Stimulated activated CD4-positive, alpha-beta T cell treated with anti-CD3 and anti-CD28 coated beads, Interleukin-2, amount 100 ng/mL, for 24 hours (primary cell): Measurements from ENCODE around the gene EPHA1.
"Not testable (repeated sequence)": the region's sequence is repeated elsewhere in the genome, so short reads cannot be mapped to it uniquely, and the experiment has no call there.

Experiments used
- DNase-seq, 2 donors: peaks; one replicate each; pipeline ENCODE4 v3.0.0-alpha.2; 2020

The EPHA1 gene

DNA sequence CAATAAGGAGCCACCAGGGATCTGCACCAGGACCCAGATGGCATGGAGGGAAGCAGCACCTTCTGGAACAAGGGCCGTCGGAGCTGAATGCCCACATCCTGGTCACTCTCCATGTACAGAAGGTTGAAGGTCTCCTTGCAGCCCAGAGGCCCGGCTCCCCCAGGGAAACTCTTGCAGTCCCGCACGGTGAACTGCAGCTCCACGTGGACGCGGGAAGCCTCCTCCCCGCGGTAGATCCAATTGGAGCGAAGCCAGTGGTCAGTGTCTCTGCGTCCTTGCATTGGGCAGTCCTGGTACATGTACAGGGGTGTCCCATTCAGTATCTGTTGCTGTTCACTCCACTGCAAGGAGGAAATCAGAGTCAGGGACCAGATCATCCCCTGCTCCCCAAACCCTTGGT lies 7.4 kb downstream of the EPHA1 start:
- no peak for DNase-seq

DNA sequence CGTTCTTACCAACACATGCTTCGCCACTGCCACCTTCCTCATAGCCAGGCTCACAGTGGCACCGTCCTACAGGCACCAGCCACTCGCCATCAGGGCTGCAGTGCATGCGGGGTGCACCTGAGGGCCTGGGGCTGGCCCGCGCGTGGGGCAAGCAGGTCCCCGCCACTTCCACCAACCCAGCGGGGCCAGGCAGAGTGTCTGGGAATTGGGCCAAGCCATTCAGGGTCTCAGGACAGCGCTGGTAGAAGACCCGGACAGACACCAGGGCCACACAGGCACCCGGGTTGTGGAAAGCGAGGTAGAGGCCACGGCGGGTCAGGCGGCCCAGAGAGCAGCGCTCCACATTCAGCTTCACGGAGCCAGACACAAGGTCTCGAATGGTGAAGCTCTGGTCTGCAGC lies 9.0 kb downstream of the EPHA1 start:
- DNase-seq: no peak

DNA sequence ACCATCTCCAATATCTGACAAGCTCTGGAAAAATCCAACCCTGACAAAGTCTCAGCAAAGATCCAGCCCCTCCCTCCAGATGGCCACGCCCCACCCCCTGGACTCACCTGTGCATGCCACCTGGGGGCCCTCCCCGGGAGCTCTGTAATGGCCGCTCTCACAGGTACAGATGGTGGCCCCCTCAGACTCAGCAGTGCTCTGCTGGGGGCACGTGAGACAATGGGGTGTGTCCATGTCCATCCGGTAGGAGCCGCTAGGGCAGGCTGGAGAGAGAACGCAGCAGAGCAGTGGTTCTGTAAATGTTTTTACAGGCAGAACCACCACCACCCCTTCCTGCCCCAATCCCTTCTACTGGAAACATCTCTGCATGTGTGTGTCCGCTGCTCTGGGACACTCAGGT lies 9.5 kb downstream of the EPHA1 start:
- DNase-seq: no peak

DNA sequence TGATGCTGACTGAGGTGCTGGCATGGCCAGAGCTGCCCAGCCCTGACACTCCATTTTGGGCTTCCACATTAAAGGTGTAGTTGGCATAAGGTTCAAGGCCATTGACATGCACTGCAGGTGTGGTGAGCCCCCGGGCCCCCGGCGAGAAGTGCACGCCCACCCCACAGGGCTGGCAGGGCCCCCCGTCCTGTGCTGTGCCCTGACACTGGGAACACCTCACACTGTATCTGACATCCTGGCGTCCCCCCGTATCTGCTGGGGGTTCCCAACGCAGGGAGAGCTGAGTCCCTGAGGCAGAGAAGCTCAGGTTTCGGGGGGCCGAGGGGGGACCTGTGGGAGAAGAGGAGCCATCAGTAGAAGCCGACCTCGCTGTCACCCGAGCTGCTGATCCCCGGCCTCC lies 10.0 kb downstream of the EPHA1 start:
- DNase-seq: no peak

DNA sequence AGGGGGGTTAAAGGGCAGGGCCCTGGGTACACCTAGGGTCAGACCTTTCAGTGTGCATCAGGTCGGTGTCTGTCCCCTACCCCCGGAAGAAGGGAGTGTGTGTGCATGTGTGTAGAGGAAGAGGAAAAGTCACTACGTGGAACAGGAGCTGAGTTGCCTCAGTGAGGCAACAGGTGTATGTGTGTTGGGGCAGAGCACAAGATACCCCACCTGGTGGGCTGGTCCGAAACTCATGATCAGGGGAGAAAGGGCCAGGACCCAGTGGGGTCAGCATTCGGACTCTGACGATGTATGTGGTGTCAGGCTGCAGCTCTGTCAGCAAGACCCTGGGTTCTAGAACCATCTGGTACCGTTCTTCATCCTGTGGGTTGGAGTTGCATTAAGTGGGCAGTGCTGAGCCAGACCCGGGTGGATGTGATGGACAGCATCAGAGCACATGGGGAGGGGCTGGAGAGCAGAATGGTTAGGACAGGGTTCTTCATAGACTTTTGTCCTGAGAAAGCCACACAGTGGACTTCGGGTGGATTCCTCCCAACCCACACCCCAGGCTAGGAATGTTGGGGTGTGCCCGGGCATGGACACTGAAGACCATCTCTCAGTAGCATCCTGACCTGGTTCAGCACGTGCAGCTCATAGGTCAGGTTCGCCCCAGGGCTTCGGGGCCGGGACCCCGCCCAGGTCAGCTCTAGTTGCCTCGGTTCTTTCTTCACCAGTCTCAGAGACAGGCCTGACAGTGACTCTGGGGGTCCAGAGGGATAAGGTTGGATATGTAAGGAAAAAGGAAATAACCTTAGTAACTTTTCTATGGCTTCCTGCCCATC lies 10.7 kb downstream of the EPHA1 start:
- no peak for DNase-seq

DNA sequence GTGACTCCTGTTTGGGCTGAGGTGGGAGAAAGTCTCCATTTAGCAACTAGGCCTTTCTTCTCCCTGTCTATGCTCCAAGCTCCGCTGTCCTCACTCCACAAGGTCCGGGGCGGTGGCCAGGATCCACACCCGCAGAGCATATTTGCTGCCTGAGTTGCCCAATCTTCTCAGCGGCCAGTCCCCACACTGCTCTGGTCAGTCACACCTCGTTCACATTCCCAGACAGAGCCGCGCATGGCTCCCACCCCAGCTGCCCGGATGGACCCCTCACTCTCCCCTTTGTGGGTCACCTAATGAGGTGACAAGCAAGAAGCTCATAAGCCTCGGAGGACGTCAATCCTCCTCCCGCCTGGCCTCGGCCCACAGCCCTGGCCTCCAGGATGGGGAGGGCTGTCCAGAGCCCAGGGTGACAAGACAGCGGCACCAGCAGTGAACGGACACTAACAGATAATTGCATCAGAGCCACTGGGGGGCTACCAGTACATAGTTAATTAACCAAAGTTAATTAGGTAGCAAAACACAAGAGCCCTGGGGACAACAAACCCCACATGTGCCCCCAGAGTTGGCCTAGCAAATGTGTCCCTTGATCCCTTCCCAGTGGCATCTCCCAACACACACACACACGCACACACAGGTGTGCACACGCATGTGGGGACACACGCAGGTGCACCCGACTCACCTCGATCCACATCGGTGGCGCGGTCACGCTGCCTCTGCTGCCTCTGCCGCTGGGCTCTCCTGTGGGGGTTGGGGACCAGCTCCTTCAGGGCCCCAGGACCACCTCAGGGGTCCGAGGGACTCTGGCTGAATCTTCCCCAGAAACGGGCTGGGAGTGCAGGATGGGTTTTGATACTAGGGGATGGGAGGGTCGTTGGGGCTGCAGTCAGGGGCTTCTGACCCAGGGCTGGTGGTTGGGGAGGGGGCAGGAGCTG lies 11.8 kb downstream of the EPHA1 start:
- DNase-seq: no peak

DNA sequence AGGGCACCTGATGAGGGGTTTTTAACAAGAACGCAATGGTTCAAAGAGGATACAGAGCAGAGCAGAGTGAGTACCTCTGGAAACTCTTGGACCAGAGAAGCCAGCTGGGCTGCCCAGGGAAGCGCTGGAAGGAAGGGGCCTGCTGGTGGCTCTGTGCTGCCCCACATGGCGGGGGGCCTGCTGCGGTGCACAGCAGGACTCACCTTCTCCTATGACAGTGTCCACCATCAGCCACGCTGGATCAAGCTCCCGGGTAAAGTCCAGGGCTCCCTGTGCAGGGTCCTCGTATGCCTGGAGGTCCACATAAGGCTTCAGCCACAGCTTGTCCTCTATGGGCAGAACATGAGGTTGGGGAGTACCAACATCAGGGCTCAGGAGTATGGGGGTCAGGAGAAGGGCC lies 12.5 kb downstream of the EPHA1 start:
- no peak for DNase-seq

DNA sequence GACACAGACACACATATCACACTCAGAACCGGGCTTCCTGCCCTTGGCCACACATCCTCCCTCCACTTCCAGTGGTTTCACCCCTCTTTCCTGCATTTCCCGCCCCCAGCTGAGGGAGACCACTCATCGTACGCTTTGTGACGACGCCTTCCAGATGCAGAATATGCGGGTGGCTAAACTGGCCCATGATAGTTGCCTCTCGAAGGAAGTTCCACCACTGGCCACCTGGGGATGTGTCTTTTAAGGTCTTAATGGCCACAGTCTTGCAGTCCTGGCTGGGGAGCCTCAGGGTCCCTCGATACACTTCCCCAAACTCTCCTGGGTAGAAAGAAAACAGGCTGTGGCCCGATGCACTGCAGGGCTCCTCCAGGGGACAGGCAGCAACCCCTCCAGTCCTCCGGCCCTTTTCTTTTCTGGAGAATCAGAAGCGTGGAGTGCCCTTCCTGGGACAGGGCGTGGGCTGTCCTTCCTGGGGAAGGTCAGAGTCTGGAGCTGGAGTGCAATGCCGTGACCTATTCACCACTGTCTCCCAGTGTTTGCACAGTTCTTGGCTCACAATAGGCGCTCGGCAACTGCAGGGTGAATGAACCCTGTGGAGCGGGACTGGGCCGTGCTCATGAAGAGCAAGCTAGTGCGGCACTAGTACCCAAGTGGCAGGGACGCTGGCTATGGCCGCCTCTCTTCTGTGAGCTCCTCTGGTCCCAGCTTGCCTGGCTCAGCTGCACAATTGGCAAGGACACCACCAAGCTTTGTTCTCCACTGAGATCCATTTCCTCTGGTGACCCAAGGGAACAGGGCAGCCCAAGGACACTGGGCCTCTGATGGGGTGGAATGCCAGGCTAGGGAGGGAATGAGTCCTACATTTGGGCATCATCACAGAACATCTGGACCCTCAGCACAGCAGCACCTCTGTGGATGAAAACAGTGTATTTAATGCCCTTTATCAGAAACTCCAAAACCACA lies 13.2 kb downstream of the EPHA1 start:
- DNase-seq: no peak

DNA sequence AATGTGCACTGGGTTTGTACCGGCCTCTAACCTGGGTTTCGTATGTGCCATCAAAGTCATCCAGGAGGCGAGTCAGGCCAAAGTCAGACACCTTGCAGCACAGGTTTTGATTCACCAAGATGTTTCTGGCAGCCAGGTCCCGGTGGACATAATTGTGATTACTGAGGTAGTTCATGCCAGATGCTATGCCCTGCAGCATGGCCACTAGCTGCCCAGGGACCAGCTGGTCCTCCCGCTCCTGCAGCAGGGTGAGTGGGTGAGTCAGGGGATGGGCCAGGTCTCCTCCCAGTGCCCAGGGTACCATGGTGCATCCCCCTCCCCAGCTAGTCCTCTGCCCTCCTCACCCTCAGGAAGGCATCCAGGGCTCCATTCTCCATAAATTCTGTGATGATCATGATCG lies 13.9 kb downstream of the EPHA1 start:
- DNase-seq: no peak

DNA sequence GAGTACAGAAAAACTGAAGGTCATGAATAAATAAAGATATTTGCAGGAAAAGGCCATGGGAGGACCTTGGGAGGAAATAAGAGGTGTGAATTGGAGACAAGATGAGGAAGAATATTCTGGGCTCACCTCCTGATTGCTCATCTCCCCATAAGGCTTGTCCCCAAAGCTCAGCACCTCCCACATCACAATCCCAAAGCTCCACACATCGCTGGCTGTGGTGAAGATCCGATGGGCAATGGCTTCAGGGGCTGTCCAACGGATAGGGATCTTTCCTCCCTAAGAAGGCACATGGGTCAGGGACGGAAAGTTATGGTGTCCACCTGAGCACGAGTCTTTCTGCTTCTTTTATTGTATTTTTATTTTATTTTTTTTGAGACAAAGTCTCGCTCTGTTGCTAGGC lies 14.6 kb downstream of the EPHA1 start:
- DNase-seq: no peak

DNA sequence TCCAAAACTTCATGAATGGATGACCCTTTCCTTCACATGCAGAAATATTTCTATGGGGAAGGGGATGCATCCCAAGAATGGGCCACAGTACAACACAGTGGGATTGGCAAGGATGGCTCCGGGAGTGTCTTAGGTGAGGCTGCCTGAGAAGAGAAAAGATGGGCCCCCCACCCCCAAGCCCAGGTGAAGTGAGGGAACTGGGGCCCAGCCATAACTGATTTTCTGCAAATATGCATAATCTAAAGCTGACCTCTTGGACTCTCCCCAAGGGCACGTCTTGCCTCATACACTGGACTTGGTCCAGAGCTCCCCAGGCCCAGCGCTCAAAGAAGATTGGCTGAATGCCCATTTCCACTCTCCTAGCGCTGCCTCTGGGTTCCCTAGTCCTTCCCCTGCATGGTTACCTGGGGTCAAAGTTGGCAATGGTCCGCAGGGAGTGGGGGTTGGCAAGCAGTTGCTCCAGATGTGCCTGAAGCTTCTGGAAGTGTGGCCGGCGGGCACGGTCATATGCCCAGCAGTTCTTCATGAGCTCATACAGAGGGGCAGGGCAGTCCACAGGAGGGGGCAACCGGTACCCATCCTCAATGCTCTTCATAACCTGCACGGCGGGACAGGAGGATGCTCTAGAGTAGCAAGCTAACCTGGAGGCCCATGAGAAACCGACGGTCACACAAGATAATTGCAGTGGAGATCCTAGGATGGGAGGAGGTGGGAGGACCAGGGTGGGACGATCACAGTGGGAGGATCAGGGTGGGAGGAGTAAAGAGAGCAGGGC lies 15.2 kb downstream of the EPHA1 start:
- no peak for DNase-seq

DNA sequence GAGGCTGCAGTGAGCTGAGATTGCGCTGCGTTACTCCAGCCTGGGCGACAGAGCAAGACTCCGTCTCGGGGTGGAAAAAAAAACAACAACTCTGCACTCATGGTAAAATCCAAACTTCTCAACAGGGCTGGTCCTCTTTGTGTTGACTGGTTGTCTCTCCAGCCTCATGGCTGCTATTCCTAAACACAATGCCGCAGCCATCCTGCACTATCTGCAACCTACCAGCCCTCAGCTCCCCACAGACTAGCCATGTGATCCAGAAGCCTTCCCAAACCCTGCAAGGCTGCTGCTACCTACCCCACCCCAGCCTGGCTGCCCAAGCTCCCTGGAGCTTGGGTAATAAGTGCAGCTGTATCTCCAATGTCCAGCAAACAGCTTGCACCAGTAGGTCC lies 15.8 kb downstream of the EPHA1 start:
- DNase-seq: no peak

DNA sequence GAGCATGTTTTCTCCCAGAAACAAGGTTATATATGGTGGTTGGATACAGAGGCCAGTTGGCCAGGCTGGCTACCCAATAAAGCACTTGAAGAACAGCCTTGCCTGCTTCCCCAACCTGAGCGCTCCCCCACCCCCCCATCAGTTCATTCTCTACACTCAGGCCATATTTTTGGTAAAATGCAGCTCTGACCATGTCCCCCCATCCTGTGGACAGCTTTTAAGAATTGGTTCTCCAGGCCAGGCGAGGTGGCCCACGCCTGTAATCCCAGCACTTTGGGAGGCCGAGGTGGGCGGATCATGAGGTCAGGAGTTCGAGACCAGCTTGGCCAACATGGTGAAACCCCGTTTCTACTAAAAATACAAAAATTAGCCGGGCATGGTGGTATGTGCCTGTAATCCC lies 16.2 kb downstream of the EPHA1 start:
- DNase-seq: not testable (repeated sequence)

DNA sequence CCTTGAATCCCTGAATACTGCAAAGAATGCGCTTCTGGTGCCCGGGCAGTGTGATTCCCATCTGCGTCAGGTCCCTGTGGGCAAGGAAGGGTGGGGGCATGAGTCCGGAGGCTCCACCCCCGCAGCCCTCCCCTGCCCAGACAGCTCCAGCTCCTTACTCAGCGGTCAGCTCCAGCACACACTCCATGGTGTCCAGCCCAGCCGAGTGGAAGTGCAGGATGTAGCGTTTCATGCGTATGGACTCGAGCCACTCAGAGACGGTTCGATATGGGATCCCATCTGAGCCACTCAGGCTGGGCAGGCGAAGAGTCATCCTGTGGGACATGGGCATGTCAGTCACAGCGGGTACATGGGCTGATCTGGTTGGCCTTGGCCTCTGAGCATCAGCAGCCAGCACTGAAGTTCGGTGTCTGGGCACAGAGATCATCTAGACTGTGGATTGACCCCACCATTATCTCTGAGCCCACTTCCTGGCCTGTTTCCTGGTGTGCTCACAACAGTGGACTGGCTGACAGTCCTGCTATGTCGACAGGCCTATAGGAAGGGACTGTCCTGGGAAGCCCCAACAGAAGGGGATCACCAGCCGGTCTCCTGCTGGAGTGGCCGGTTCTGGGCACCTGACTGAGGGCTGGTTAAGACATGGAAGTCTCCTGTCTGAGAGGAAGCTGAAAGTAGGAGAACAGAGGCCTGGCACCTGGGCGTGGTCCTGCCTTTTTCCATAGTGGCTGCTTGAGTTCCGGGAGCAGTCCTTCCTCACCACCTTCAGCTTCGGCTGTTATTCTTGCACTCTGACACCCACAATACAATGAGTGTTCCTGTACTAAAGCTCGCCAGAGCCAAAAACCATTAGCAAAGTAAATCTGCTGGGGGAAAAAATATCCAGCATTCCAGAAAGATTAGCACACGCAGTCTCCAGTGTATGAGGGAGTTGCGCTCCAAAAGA lies 16.9 kb downstream of the EPHA1 start:
- DNase-seq: no peak

DNA sequence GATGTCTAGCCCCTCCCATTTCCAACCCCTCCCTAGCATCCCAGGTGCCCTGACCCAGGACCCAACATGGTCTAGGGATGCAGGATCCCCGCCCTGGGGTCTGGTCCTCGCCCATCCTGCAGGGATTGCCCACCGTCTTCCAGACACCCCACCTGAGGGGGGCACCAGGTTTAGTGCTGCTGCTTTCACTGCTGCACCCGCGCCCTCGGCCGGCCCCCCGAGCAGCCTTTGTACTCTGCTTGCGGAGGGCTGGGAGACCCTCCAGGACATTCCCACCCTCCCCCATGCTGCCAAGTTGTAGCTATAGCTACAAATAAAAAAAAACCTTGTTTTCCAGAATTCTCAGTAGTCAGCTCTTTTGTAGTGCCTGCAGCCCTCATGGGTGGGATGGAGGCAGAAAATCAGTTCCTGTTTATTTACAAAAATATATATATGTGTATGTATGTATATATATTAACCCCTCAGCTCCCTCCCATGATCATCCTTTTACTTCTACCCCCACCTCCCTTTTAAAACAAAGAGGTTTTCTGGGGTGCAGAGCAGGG lies 17.8 kb downstream of the EPHA1 start:
- no peak for DNase-seq

DNA sequence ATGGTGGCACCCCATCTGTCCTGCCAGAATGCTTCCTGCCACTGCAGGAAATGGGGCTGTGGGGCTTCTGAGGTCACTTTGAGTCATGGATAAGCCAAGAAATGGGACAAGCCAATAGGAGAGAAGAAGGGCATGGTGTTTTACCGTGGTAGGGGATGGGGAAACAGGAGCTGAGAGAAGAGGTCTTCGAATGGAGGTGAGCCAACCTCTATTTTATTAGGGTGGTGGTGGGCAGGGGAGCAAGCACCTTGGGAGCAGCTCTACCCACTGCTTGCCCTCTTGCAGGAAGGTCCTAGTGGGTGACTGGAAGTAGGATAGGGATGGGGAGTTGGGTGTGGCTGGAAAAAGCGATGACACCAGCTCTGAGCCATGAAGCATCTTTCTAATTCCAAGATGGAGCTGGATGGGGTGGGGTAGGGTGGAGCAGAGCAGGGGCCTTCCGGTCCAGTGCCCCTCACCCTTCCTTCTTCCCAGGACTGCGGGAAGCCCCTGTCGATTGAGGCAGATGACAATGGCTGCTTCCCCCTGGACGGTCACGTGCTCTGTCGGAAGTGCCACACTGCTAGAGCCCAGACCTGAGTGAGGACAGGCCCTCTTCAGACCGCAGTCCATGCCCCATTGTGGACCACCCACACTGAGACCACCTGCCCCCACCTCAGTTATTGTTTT lies 18.4 kb downstream of the EPHA1 start:
- DNase-seq: no peak

DNA sequence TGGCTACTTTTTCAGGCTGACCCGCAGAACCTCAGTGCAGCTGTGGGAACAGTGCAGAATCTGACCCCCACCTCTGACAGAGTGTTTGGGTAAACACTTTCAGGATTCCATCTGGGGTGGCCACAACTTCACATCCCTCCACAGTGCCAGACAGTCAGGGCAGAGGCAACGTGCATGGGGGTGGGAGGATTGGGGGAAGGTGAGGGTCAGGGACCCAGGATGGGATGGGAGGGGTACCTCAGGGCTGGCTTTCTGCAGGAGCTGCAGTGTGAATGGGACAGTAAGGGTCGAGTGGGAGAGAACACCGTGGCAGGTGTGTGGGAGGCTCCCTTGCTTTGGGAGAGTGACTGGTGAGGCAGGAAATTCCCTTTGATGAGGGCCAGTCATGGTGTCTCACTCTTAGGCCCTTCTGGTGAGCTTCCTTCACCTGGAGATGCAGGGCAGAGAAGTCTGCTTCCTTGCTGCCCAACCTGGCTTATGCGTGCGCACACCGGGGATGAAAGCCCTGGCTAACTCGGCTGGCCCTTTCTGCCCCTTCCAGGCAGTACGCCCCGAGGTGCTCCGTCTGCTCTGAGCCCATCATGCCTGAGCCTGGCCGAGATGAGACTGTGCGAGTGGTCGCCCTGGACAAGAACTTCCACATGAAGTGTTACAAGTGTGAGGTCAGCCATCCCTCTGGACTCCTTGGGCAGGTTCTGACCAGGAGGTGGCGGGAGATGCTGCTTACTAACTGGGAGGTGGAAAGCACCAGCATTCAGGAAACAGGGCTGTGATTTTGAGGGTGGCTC lies 19.1 kb downstream of the EPHA1 start:
- DNase-seq: no peak

DNA sequence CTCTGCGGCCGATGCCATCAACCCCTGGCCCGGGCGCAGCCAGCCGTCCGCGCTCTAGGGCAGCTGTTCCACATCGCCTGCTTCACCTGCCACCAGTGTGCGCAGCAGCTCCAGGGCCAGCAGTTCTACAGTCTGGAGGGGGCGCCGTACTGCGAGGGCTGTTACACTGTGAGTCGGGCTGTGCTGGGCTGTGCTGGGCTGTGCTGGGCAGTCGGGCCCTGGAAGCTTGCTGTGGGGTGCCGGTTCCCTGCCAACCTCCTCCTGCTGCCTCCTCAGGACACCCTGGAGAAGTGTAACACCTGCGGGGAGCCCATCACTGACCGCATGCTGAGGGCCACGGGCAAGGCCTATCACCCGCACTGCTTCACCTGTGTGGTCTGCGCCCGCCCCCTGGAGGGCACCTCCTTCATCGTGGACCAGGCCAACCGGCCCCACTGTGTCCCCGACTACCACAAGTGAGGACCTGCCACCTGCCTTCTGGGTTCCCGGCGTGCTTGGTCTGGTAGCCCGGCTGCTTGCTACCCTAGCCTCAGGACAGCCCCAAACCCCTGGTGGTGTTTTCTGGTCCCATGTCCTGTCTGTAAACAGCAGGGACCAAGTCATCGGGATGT lies 20.1 kb downstream of the EPHA1 start:
- no peak for DNase-seq

DNA sequence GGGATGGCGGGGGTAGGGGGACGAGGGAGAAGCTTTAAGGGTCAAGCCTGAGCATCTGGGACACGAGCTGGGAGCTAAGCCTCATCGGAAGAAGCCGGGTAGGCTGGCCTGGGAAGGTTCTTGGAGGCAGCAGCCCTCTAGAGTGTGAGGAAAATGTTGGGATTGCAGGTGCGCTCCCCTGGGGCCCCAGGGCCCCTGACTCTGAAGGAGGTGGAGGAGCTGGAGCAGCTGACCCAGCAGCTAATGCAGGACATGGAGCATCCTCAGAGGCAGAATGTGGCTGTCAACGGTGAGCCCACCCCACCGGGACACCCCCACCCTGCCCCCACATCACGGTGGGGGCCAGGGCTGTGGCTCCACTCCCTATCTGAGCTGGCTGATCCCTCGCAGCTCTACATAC lies 20.6 kb downstream of the EPHA1 start:
- no peak for DNase-seq
